Measurements from ENCODE around the gene ADTRP.
"Not testable (repeated sequence)": the region's sequence is repeated elsewhere in the genome, so short reads cannot be mapped to it uniquely, and the experiment has no call there.

The ADTRP gene

GRCh38 chr6:11688425-11688709 is 90.2 kb downstream of the ADTRP start:
- DNase-seq = no peak

GRCh38 chr6:11685481-11686093 is 93.0 kb downstream of the ADTRP start:
- no peak for DNase-seq

- DNase-seq = no peak
These were observed 93.6 kb downstream of the ADTRP start for GRCh38 chr6:11684901-11685480.

- no peak for DNase-seq
These were observed 94.7 kb downstream of the ADTRP start for GRCh38 chr6:11683871-11684270.

GRCh38 chr6:11682561-11682975 is 96.0 kb downstream of the ADTRP start:
- no peak for DNase-seq

- DNase-seq = no peak
These were observed 96.8 kb downstream of the ADTRP start for GRCh38 chr6:11681770-11682169.

GRCh38 chr6:11681357-11681756 is 97.2 kb downstream of the ADTRP start:
- DNase-seq = no peak

GRCh38 chr6:11680479-11680878 is 98.1 kb downstream of the ADTRP start:
- DNase-seq = not testable (repeated sequence)

- no peak for DNase-seq
These were observed 99.5 kb downstream of the ADTRP start for GRCh38 chr6:11679099-11679498.

GRCh38 chr6:11675601-11676000 is 103.0 kb downstream of the ADTRP start:
- no peak for DNase-seq

GRCh38 chr6:11672669-11673068 is 105.9 kb downstream of the ADTRP start:
- no peak for DNase-seq

- no peak for DNase-seq
These were observed 106.3 kb downstream of the ADTRP start for GRCh38 chr6:11672256-11672655.

GRCh38 chr6:11669696-11670095 is 108.9 kb downstream of the ADTRP start:
- DNase-seq = no peak

- no peak for DNase-seq
These were observed 110.1 kb downstream of the ADTRP start for GRCh38 chr6:11668455-11668854.

GRCh38 chr6:11667876-11668275 is 110.7 kb downstream of the ADTRP start:
- no peak for DNase-seq

- peak; percentile 13 for DNase-seq
These were observed 112.8 kb downstream of the ADTRP start for GRCh38 chr6:11665604-11666326.
